ENCODE results near the gene LYPD8.

DNA sequence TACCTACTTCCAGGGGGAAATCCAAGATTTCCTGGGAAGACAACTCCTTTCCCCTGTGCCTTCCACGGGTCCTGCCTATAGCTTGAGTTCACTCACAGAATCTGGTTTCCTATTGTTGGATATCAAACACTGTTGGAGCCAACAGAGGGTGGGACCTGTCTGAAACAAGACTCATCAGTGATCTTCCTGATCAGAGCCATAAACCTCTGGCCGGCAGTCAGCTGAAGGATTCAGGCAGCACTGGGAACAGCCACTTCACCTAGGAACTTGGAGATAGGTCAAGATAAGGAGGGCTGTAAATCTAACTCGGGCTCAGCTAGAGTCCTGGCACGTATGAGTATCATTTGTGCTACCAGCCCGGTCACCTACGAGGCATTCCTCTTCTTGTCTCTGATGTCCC is 46.9 kb upstream of the LYPD8 start:
- TF ChIP-seq, protein P1, sequence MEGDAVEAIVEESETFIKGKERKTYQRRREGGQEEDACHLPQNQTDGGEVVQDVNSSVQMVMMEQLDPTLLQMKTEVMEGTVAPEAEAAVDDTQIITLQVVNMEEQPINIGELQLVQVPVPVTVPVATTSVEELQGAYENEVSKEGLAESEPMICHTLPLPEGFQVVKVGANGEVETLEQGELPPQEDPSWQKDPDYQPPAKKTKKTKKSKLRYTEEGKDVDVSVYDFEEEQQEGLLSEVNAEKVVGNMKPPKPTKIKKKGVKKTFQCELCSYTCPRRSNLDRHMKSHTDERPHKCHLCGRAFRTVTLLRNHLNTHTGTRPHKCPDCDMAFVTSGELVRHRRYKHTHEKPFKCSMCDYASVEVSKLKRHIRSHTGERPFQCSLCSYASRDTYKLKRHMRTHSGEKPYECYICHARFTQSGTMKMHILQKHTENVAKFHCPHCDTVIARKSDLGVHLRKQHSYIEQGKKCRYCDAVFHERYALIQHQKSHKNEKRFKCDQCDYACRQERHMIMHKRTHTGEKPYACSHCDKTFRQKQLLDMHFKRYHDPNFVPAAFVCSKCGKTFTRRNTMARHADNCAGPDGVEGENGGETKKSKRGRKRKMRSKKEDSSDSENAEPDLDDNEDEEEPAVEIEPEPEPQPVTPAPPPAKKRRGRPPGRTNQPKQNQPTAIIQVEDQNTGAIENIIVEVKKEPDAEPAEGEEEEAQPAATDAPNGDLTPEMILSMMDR (conservative IDR thresholded peaks at IDR 0.05; ENCODE audit: low read depth in 2 of 2): no peak
- TF ChIP-seq POLR2AphosphoS5 (IDR thresholded peaks at IDR 0.05; ENCODE audit: low read depth) (no peak), EZH2 (IDR thresholded peaks at IDR 0.05; ENCODE audit: low read depth, unreplicated experiment) (no peak), EZH2phosphoT487 (IDR thresholded peaks at IDR 0.05; ENCODE audit: unreplicated experiment) (no peak), ZNF331 (CRISPR knock-in tag; IDR thresholded peaks at IDR 0.05; ENCODE audit: low read depth) (no peak), JUNB (IDR thresholded peaks at IDR 0.05; ENCODE audit: unreplicated experiment) (no peak), CREB1 (CRISPR knock-in tag; IDR thresholded peaks at IDR 0.05; ENCODE audit: low read depth) (no peak)
- TF ChIP-seq, protein P2, sequence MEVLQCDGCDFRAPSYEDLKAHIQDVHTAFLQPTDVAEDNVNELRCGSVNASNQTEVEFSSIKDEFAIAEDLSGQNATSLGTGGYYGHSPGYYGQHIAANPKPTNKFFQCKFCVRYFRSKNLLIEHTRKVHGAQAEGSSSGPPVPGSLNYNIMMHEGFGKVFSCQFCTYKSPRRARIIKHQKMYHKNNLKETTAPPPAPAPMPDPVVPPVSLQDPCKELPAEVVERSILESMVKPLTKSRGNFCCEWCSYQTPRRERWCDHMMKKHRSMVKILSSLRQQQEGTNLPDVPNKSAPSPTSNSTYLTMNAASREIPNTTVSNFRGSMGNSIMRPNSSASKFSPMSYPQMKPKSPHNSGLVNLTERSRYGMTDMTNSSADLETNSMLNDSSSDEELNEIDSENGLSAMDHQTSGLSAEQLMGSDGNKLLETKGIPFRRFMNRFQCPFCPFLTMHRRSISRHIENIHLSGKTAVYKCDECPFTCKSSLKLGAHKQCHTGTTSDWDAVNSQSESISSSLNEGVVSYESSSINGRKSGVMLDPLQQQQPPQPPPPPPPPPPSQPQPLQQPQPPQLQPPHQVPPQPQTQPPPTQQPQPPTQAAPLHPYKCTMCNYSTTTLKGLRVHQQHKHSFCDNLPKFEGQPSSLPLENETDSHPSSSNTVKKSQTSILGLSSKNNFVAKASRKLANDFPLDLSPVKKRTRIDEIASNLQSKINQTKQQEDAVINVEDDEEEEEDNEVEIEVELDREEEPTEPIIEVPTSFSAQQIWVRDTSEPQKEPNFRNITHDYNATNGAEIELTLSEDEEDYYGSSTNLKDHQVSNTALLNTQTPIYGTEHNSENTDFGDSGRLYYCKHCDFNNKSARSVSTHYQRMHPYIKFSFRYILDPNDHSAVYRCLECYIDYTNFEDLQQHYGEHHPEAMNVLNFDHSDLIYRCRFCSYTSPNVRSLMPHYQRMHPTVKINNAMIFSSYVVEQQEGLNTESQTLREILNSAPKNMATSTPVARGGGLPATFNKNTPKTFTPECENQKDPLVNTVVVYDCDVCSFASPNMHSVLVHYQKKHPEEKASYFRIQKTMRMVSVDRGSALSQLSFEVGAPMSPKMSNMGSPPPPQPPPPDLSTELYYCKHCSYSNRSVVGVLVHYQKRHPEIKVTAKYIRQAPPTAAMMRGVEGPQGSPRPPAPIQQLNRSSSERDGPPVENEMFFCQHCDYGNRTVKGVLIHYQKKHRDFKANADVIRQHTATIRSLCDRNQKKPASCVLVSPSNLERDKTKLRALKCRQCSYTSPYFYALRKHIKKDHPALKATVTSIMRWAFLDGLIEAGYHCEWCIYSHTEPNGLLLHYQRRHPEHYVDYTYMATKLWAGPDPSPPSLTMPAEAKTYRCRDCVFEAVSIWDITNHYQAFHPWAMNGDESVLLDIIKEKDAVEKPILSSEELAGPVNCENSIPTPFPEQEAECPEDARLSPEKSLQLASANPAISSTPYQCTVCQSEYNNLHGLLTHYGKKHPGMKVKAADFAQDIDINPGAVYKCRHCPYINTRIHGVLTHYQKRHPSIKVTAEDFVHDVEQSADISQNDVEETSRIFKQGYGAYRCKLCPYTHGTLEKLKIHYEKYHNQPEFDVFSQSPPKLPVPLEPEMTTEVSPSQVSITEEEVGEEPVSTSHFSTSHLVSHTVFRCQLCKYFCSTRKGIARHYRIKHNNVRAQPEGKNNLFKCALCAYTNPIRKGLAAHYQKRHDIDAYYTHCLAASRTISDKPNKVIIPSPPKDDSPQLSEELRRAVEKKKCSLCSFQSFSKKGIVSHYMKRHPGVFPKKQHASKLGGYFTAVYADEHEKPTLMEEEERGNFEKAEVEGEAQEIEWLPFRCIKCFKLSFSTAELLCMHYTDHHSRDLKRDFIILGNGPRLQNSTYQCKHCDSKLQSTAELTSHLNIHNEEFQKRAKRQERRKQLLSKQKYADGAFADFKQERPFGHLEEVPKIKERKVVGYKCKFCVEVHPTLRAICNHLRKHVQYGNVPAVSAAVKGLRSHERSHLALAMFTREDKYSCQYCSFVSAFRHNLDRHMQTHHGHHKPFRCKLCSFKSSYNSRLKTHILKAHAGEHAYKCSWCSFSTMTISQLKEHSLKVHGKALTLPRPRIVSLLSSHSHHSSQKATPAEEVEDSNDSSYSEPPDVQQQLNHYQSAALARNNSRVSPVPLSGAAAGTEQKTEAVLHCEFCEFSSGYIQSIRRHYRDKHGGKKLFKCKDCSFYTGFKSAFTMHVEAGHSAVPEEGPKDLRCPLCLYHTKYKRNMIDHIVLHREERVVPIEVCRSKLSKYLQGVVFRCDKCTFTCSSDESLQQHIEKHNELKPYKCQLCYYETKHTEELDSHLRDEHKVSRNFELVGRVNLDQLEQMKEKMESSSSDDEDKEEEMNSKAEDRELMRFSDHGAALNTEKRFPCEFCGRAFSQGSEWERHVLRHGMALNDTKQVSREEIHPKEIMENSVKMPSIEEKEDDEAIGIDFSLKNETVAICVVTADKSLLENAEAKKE (CRISPR knock-in tag; IDR thresholded peaks at IDR 0.05): no peak
- TF ChIP-seq, protein P3, sequence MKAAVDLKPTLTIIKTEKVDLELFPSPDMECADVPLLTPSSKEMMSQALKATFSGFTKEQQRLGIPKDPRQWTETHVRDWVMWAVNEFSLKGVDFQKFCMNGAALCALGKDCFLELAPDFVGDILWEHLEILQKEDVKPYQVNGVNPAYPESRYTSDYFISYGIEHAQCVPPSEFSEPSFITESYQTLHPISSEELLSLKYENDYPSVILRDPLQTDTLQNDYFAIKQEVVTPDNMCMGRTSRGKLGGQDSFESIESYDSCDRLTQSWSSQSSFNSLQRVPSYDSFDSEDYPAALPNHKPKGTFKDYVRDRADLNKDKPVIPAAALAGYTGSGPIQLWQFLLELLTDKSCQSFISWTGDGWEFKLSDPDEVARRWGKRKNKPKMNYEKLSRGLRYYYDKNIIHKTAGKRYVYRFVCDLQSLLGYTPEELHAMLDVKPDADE (IDR thresholded peaks at IDR 0.05): no peak
